Measurements from ENCODE around the gene MACROH2A1. TPM values are rescaled to one million over a fixed set of nuclear protein-coding genes. Genes with fewer than 3 reads are reported as not detected.

Gene MACROH2A1
- total and polyA plus RNA-seq, 10 of the 15 experiments (the other 5 are each of a cell fraction or from before 2014, with no cell fraction given): 45.7 to 230 (median 196) TPM

- FAIRE-seq (no peak), DNase-seq (ENCODE audit: low read depth, low spot score) (no peak), ATAC-seq (no peak)
- ChIA-PET CTCF (no interaction called here), POLR2A (no interaction called here), SMC1A (ENCODE audit: uncharacterized antibody, unreplicated experiment) (no interaction called here), RAD21 (ENCODE audit: unreplicated experiment) (no interaction called here)
- no TSS peak for BruUV-seq (replicated peaks)
- TF ChIP-seq ELK1 (IDR thresholded peaks at IDR 0.05; ENCODE audit: low read depth, low read length) (no peak), MAX (IDR thresholded peaks at IDR 0.05; ENCODE audit: low read depth, low read length) (no peak), TCF7 (IDR thresholded peaks at IDR 0.05; ENCODE audit: borderline replicate concordance) (no peak), STAT3 (IDR thresholded peaks at IDR 0.05; ENCODE audit: low read depth, low read length) (no peak), JUNB (IDR thresholded peaks at IDR 0.05) (no peak), EGR1 (IDR thresholded peaks at IDR 0.05; ENCODE audit: borderline replicate concordance in 1 of 2, low read depth in 2 of 2, low read length in 2 of 2) (no peak), GABPA (IDR thresholded peaks at IDR 0.05; ENCODE audit: low read depth) (no peak), LARP7 (IDR thresholded peaks at IDR 0.05) (no peak), NRF1 (conservative IDR thresholded peaks at IDR 0.05; ENCODE audit: low read depth, low read length) (no peak)
- Histone ChIP-seq H3K9ac (ENCODE audit: control insufficient read depth, insufficient read depth, low read length) (no peak overlapping the region), H2AFZ (ENCODE audit: control insufficient read depth, low read depth, low read length) (no peak overlapping the region), H3K4me1 (ENCODE audit: control insufficient read depth, insufficient read depth, low read length) (no peaks in the 10 kb centered on the region), H3K79me2 (ENCODE audit: control insufficient read depth, insufficient read depth, low read length) (no peaks in the 10 kb centered on the region), H3K27ac (ENCODE audit: control insufficient read depth, insufficient read depth) (no peak overlapping the region), H3K9me3 (replicated peaks; ENCODE audit: control insufficient read depth, insufficient read depth, low read length) (no peaks in the 10 kb centered on the region), H3K4me2 (ENCODE audit: control insufficient read depth, insufficient read depth) (no peak overlapping the region), H3K36me3 (ENCODE audit: control insufficient read depth in 2 of 2, insufficient read depth in 2 of 2, low read length in 1 of 2) (no peaks in the 10 kb centered on the region), H3K27me3 (replicated peaks in 1 of 2; ENCODE audit: control insufficient read depth in 2 of 2, insufficient read depth in 2 of 2, low read length in 1 of 2) (peaks cover 0 to 3% of the 10 kb centered on the region in 2 experiments; a peak in 2 of 4 replicates), H4K20me1 (ENCODE audit: control insufficient read depth, insufficient read depth) (no peaks in the 10 kb centered on the region), H3K4me3 (no peak overlapping the region)
- WGBS (ENCODE audit: insufficient coverage, insufficient replicate concordance, low lambda C conversion rate, missing lambda C conversion rate): 59% methylated on average over 2 of the region's 2 CpGs
- intact Hi-C loops (cut with micrococcal nuclease; ENCODE audit: unreplicated experiment): no loop called here
- in situ Hi-C loops (cut with MboI): no loop called here
These were observed 103.2 kb downstream of the MACROH2A1 start for GRCh38 chr5:135295852-135296251.
